Activated T-helper 17 cell treated with anti-CD3 and anti-CD28 coated beads, Interleukin-2, amount 50 U/mL, for 72 hours (primary cell): ENCODE measurements around the gene NLGN4Y. TPM values are rescaled to one million over a fixed set of nuclear protein-coding genes. Genes with fewer than 3 reads are reported as not detected.

Source experiments
- ATAC-seq: fragments of 150-1000 bp; cut with Tn5 transposase; replicated peaks from 2 replicates; pipeline ENCODE4 v1.10.0; 2021; ENCODE audit warnings: mild to moderate bottlenecking, moderate library complexity
- H3K27ac Mint-ChIP-seq: one replicate; pipeline ENCODE4 v1.8.0; 2022; ENCODE audit warnings: mixed read lengths
- H3K27me3 Mint-ChIP-seq: one replicate; pipeline ENCODE4 v1.8.0; 2022; ENCODE audit warnings: mixed read lengths
- H3K36me3 Mint-ChIP-seq: one replicate; pipeline ENCODE4 v1.8.0; 2022; ENCODE audit warnings: low read depth, mild to moderate bottlenecking, mixed read lengths
- H3K4me1 Mint-ChIP-seq: one replicate; pipeline ENCODE4 v1.8.0; 2022; ENCODE audit warnings: mixed read lengths
- H3K4me3 Mint-ChIP-seq: one replicate; pipeline ENCODE4 v1.8.0; 2022; ENCODE audit warnings: mild to moderate bottlenecking, mixed read lengths
- H3K9me3 Mint-ChIP-seq: one replicate; pipeline ENCODE4 v1.8.0; 2022; ENCODE audit warnings: mixed read lengths
- total RNA-seq, 2 donors: library from RNA; stranded (reverse); gene quantifications; one replicate each; pipeline ENCODE4 v1.2.3, GENCODE V29; 2022

The NLGN4Y gene
- 1 to 10 TPM; 3.2 to 4.6 TPM for total RNA-seq

GRCh38 chrY:14524272-14525231 lies at the start of gene NLGN4Y:
Gene NLGN4Y (plus strand): TSS chrY:14524529. CDS start chrY:14622120, 97,591 bp downstream.
- ATAC-seq: peak; percentile 77
- Mint-ChIP-seq H3K27ac (peak within 1 kb of the TSS; percentile 63), H3K36me3 (no peaks in the 10 kb centered on the region), H3K27me3 (peaks cover 14% of the 10 kb centered on the region), H3K9me3 (no peaks in the 10 kb centered on the region), H3K4me3 (peak within 1 kb of the TSS; percentile 78), H3K4me1 (no peaks in the 10 kb centered on the region)

GRCh38 chrY:14485935-14486334 lies 38.4 kb upstream of the NLGN4Y start:
- Mint-ChIP-seq H3K27ac (no peak overlapping the region), H3K27me3 (no peaks in the 10 kb centered on the region), H3K4me3 (no peak overlapping the region), H3K36me3 (no peaks in the 10 kb centered on the region), H3K9me3 (no peaks in the 10 kb centered on the region), H3K4me1 (no peaks in the 10 kb centered on the region)
- ATAC-seq: peak; percentile 39

- Mint-ChIP-seq H3K4me3 (no peak overlapping the region), H3K36me3 (no peaks in the 10 kb centered on the region)
- ATAC-seq: no peak
These were observed 34.1 kb upstream of the NLGN4Y start for GRCh38 chrY:14490226-14490625.

GRCh38 chrY:14498071-14498470 lies 26.3 kb upstream of the NLGN4Y start:
- no peaks in the 10 kb centered on the region for H3K4me1 Mint-ChIP-seq
- no peaks in the 10 kb centered on the region for H3K36me3 Mint-ChIP-seq
- no peak overlapping the region for H3K4me3 Mint-ChIP-seq
- no peak overlapping the region for H3K27ac Mint-ChIP-seq
- no peaks in the 10 kb centered on the region for H3K27me3 Mint-ChIP-seq
- H3K9me3 Mint-ChIP-seq: no peaks in the 10 kb centered on the region
- no peak for ATAC-seq

More at GRCh38 chrY:14490226-14490625, 34.1 kb upstream of the NLGN4Y start:
- Mint-ChIP-seq H3K9me3 (no peaks in the 10 kb centered on the region), H3K4me1 (no peaks in the 10 kb centered on the region), H3K27ac (no peak overlapping the region), H3K27me3 (no peaks in the 10 kb centered on the region)

GRCh38 chrY:14504592-14504991 lies 19.7 kb upstream of the NLGN4Y start:
- H3K9me3 Mint-ChIP-seq: no peaks in the 10 kb centered on the region
- H3K4me3 Mint-ChIP-seq: no peak overlapping the region
- no peaks in the 10 kb centered on the region for H3K36me3 Mint-ChIP-seq
- no peaks in the 10 kb centered on the region for H3K4me1 Mint-ChIP-seq
- no peak overlapping the region for H3K27ac Mint-ChIP-seq
- no peak for ATAC-seq
- H3K27me3 Mint-ChIP-seq: no peaks in the 10 kb centered on the region

- no peak overlapping the region for H3K27ac Mint-ChIP-seq
- no peaks in the 10 kb centered on the region for H3K9me3 Mint-ChIP-seq
- peaks cover 14% of the 10 kb centered on the region for H3K27me3 Mint-ChIP-seq
These were observed 1.9 kb upstream of the NLGN4Y start for GRCh38 chrY:14522379-14522950.

GRCh38 chrY:14523491-14524271 lies 648 bp upstream of the NLGN4Y start:
- Mint-ChIP-seq H3K4me3 (peak overlapping the region; percentile 78), H3K9me3 (no peaks in the 10 kb centered on the region), H3K27ac (peak overlapping the region; percentile 54), H3K36me3 (no peaks in the 10 kb centered on the region), H3K4me1 (no peaks in the 10 kb centered on the region), H3K27me3 (peaks cover 14% of the 10 kb centered on the region)
- ATAC-seq: peak; percentile 21

More at GRCh38 chrY:14522379-14522950, 1.9 kb upstream of the NLGN4Y start:
- no peaks in the 10 kb centered on the region for H3K4me1 Mint-ChIP-seq
- no peak overlapping the region for H3K4me3 Mint-ChIP-seq
- no peak for ATAC-seq
- no peaks in the 10 kb centered on the region for H3K36me3 Mint-ChIP-seq

GRCh38 chrY:14525315-14525714 lies 986 bp downstream of the NLGN4Y start:
- no peak for ATAC-seq
- Mint-ChIP-seq H3K9me3 (no peaks in the 10 kb centered on the region), H3K36me3 (no peaks in the 10 kb centered on the region), H3K4me1 (no peaks in the 10 kb centered on the region), H3K4me3 (peak overlapping the region; percentile 78), H3K27me3 (peaks cover 14% of the 10 kb centered on the region), H3K27ac (peak overlapping the region; percentile 63)

GRCh38 chrY:14528361-14528760 lies 4.0 kb downstream of the NLGN4Y start:
- no peak for ATAC-seq
- H3K27ac Mint-ChIP-seq: no peak overlapping the region
- peaks cover 4% of the 10 kb centered on the region for H3K27me3 Mint-ChIP-seq
- H3K4me3 Mint-ChIP-seq: no peak overlapping the region
- H3K9me3 Mint-ChIP-seq: no peaks in the 10 kb centered on the region
- no peaks in the 10 kb centered on the region for H3K36me3 Mint-ChIP-seq
- H3K4me1 Mint-ChIP-seq: no peaks in the 10 kb centered on the region

- Mint-ChIP-seq H3K27ac (no peak overlapping the region), H3K36me3 (no peaks in the 10 kb centered on the region), H3K9me3 (peaks cover 5% of the 10 kb centered on the region), H3K27me3 (no peaks in the 10 kb centered on the region), H3K4me1 (no peaks in the 10 kb centered on the region), H3K4me3 (no peak overlapping the region)
- ATAC-seq: no peak
These were observed 12.4 kb downstream of the NLGN4Y start for GRCh38 chrY:14536703-14537102.

GRCh38 chrY:14543506-14543905 lies 19.2 kb downstream of the NLGN4Y start:
- Mint-ChIP-seq H3K9me3 (peaks cover 7% of the 10 kb centered on the region), H3K4me3 (no peak overlapping the region), H3K27me3 (no peaks in the 10 kb centered on the region), H3K36me3 (no peaks in the 10 kb centered on the region), H3K4me1 (no peaks in the 10 kb centered on the region), H3K27ac (no peak overlapping the region)
- ATAC-seq: no peak

GRCh38 chrY:14581294-14581693 lies 57.0 kb downstream of the NLGN4Y start:
- H3K4me3 Mint-ChIP-seq: no peak overlapping the region
- H3K27ac Mint-ChIP-seq: no peak overlapping the region
- no peaks in the 10 kb centered on the region for H3K27me3 Mint-ChIP-seq
- H3K4me1 Mint-ChIP-seq: no peaks in the 10 kb centered on the region
- ATAC-seq: no peak
- H3K9me3 Mint-ChIP-seq: no peaks in the 10 kb centered on the region
- H3K36me3 Mint-ChIP-seq: no peaks in the 10 kb centered on the region

GRCh38 chrY:14586725-14587124 lies 62.4 kb downstream of the NLGN4Y start:
- Mint-ChIP-seq H3K9me3 (no peaks in the 10 kb centered on the region), H3K36me3 (no peaks in the 10 kb centered on the region), H3K27ac (no peak overlapping the region), H3K27me3 (no peaks in the 10 kb centered on the region), H3K4me3 (no peak overlapping the region), H3K4me1 (no peaks in the 10 kb centered on the region)
- ATAC-seq: no peak

- Mint-ChIP-seq H3K9me3 (no peaks in the 10 kb centered on the region), H3K27ac (no peak overlapping the region), H3K36me3 (no peaks in the 10 kb centered on the region)
These were observed 77.0 kb downstream of the NLGN4Y start for GRCh38 chrY:14601372-14601771.

More at GRCh38 chrY:14601372-14601771, 77.0 kb downstream of the NLGN4Y start:
- Mint-ChIP-seq H3K27me3 (no peaks in the 10 kb centered on the region), H3K4me1 (no peaks in the 10 kb centered on the region), H3K4me3 (no peak overlapping the region)
- no peak for ATAC-seq
